ENCODE measurements around the gene CHST5. TPM values are rescaled to one million over a fixed set of nuclear protein-coding genes. Genes with fewer than 3 reads are reported as not detected.

The CHST5 gene
- total RNA-seq, 2 experiments from 2014 or later = 0.27 to 0.44 TPM

DNA sequence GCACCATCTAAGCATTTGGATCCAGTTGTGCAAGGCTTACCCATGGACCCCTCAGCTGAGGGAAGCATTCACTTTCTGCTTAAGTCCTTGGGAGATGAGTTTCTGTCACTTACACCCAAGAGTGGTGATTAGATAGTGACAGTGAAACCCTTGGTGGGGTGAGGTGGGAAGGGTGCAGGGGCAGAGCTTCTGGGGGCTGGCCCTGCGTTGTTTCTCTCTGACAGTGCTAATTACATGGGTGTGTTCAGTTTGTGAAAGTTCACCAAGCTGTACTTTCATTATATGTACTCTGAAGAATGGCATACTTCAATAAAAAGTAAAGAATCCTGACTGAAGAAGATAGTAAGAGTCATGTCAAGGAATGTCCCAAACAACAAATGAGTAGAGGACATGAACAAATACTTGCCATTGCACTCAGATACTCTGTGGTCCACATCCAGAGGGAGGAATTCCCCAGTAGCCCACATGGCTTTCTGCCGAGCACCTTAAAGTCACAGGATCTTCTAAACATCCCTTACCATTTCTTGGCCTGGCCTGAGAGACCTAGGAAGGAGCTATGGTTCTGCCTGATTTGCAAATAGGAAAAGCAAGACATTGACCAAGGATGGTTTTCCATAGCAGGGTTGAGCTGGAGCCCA is 49.1 kb downstream of the CHST5 start:
- POLR2A ChIA-PET = no interaction called here
- CTCF ChIA-PET = interaction anchor here (1.1 kb wide), 1 partner anchor 22 kb away, joined by 4 read pairs; no protein-coding TSS in a partner anchor

DNA sequence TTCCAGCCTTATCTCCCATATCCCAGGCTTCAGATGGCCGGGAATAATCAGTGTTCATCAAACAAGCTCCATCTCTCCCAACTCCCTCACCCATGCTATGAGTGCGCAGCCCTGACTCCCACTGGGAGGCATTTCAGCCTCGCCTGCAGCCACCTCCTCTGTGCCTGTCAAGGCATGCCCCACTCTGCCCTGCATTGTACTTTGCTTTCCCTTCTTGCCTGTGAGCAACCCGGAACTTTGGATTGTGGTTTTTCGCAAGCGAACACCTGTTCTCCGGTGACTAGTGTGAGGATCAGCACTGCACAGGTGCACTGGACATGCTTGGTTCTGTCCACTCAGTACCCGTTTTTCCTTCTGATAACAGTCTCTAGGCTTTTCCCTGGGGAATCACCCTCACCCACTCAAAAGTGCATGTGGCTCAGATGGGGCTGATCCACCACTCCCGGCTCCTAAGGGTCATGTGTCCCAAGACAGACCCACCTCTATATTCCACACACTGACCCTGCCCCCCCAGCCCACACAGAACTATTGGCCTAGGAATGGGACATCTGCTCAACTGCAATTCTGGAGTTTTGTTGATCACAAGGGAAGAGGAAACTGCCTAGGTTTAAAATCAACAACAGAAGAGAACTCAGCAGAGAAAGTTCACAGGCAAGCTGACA is 49.8 kb downstream of the CHST5 start:
- ChIA-PET CTCF (interaction anchor here (1.1 kb wide), 1 partner anchor 21 kb away, joined by 4 read pairs; no protein-coding TSS in a partner anchor), POLR2A (no interaction called here)

DNA sequence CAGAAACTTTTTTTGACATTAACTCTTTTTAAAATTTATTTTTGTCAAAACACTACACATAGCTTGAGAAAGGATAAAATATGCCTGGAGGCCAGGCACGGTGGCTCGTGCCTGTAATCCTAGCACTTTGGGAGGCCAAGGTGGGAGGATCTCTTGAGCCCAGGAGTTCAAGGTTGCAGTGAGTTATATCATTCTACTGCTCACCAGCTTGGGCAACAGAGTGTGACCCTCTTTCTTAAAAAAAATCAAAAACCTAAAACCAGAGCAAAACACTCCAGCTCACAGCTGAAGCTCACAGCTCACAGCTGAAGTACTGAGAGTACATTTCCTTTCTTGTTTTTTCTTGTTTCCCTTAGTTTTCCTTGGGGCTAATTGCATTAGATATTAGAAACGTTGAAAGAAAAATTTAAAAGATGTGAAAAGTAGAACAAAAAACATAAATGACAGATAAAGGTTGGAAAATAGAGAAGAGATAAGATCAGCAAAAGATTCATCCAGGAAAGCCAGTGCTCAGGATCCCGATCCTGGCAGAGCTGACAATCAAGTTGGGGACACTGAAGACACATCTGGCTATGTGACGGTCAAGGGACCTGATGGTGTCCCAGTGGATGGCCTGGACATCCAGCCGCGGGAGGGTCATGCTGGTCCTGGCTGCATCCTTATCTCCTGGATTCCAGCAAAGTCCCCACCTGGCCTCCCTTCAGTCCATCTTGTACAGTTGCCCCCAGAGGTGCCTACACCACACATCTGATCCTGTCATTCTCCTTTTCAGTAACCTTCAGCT is 50.5 kb downstream of the CHST5 start:
- ChIA-PET POLR2A (no interaction called here), CTCF (interaction anchor here (0.5 to 1.5 kb wide), 2 partner anchors 20 to 32 kb away, joined by 3 to 4 read pairs; no protein-coding TSS in a partner anchor)

DNA sequence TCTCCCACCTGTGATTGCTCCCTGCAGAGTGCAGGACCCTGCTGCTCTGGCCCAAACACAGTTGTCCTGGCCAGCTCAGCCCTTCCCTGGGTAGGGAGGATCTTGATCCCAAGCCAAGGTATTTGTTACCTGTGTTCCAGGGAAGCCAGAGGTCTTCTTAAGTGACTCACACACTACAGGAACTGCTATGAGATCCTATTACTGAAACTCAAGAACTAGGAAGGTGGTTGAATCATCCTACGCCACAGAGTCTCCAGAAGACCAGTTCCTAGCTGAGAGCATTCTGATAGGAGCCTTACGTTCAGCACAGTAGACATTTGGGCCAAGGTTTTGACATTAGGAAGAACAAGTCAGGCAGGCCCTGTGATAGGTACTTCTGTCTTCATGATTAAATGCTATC is 52.7 kb downstream of the CHST5 start:
- POLR2A ChIA-PET = no interaction called here
- CTCF ChIA-PET = no interaction called here

DNA sequence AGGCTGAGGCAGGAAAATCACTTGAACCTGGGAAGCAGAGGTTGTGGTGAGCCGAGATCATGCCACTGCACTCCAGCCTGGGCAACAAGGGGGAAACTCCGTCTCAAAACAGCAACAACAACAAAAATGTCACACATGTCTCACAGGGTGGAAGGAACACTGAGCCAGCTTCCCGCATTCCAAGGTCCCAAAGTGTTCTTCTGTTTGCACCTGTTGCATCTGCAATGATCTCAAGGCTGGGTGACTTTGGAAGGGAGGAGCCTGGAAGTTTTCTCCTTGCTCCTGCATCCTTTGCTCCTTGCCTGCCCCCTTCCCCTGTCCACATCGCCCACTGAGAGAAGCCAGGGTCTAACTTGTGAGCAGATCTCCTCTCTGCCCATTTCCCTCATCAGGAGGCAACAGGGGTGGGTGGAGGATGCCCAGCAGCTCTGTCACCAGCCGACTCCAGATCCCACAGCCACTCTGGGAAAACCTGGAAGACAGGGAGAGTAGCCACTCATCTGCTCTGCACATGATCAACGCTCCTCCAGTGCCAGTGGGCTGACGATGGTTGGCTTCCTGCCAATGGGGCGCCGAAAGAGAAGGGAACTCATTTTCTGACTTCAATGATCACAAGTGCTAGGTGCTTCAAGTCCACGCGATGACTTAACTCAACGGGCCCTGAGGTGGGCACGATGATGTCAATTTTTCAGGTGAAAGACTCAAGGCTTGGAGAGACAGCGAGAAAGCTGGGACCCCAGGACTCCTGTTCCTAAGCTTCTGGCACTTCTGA is 53.3 kb downstream of the CHST5 start:
- POLR2A ChIA-PET = no interaction called here
- CTCF ChIA-PET = no interaction called here

DNA sequence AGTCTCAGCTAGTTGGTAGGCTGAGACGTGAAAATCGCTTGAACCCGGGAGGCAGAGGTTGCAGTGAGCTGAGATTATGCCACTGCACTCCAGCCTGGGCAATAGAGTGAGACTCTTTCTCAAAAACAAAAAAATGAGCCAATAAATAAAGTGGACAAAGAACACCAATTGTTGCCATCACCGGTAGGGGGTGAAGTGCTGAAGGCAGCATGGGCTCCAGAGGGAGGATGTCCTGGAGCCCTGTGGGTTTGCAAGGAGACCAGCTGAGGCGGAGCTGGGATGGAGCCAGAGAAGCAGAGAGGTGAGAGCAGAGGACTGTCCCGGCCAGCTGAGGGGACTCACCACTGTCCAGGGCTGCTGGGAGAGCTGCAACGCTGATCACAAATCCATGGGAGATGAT is 54.4 kb downstream of the CHST5 start:
- CTCF ChIA-PET = no interaction called here
- POLR2A ChIA-PET = no interaction called here

DNA sequence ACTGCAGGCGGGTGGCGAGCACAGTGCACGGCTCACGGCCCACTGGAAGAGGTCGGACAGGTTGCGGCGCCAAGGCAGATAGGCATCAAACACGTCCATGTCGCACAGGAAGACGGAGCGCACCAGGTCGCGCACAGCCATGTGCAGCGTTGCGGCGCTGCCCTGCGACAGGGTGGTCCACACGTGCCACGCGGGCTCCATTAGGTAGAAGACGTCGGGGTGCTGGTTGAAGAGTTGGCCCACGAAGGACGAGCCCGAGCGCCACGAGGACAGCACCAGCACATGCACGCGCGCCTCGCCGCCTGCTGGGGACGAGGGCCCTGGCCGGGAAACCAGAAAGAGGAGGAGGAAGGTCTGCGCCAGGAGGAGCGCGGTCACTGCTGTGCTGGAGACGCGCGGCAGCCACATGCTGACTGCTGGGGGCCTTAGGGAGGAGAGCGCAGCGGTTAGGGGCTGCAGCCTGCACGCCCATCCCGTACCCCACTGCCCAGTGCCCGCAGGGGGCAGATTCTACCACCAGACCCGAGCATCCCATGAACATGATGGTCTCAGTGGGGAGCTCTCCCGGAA is 56.4 kb downstream of the CHST5 start:
- ChIA-PET CTCF (no interaction called here), POLR2A (no interaction called here)

Other genes with a start within 250 kb of the CHST5 start
- 10 to 100 TPM; 34.2 to 38.5 TPM for gene CFDP1, start 102.6 kb downstream of the CHST5 start, total RNA-seq
- gene TMEM170A, start 71.4 kb downstream of the CHST5 start, total RNA-seq = 10 to 100 TPM; 38.0 to 42.7 TPM
- under 1 TPM; 0.04 to 0.06 TPM for gene CHST6, start 40.7 kb downstream of the CHST5 start, total RNA-seq
- 1 to 10 TPM; 6.0 to 6.4 TPM for gene TMEM231, start 20.1 kb upstream of the CHST5 start, total RNA-seq
- 10 to 100 TPM; 69.9 to 71.8 TPM for gene GABARAPL2, start 30.3 kb upstream of the CHST5 start, total RNA-seq
- 10 to 100 TPM; 53.5 to 57.2 TPM for gene ADAT1, start 87.2 kb upstream of the CHST5 start, total RNA-seq
- 100 to 1,000 TPM; 321 to 325 TPM for gene KARS1, start 111.6 kb upstream of the CHST5 start, total RNA-seq
- 10 to 100 TPM; 78.2 to 84.4 TPM for gene TERF2IP, start 111.7 kb upstream of the CHST5 start, total RNA-seq
- not detected for gene CPHXL2, start 140.9 kb upstream of the CHST5 start, total RNA-seq
- not detected for gene DUXB, start 165.4 kb upstream of the CHST5 start, total RNA-seq
- gene CPHXL, start 190.4 kb upstream of the CHST5 start, total RNA-seq = not detected

Data from activated CD8-positive, alpha-beta memory T cell treated with anti-CD3 and anti-CD28 coated beads for 36 hours (primary cell).